AG04449 (cell line): ENCODE data around the gene AOC2.
"Not testable (repeated sequence)": the region's sequence is repeated elsewhere in the genome, so short reads cannot be mapped to it uniquely, and the experiment has no call there.

Experiments used
- CTCF ChIA-PET: fragments of 350-600 bp; formaldehyde crosslinking; extraction: SDS; loops from one replicate; lab custom pipeline; 2021; ENCODE audit warnings: antibody characterized with exemption; lab: Yijun Ruan, JAX
- POLR2A ChIA-PET: fragments of 400-600, 350-600 bp; formaldehyde crosslinking; extraction: SDS; loops from one replicate; lab custom pipeline; 2020; ENCODE audit warnings: antibody characterized with exemption, inconsistent platforms; lab: Yijun Ruan, JAX
- DNase-seq: peaks from one replicate; pipeline ENCODE4 v3.0.0-alpha.2; 2010; ENCODE audit warnings: low read depth, low spot score
- H3K4me3 ChIP-seq: 2 replicates; pipeline ENCODE4 v1.5.1; 2011; ENCODE audit warnings: low read depth, mild to moderate bottlenecking, control low read depth, low read length
- TF ChIP-seq, protein P1 (sequence below): IDR thresholded peaks from one replicate; pipeline ENCODE4 v1.5.1; 2011; ENCODE audit warnings: mild to moderate bottlenecking, moderate library complexity, low read length, control low read depth, inconsistent platforms; ENCODE audit not compliant: insufficient read depth; ENCODE audit errors: missing control alignments

The AOC2 gene

DNA sequence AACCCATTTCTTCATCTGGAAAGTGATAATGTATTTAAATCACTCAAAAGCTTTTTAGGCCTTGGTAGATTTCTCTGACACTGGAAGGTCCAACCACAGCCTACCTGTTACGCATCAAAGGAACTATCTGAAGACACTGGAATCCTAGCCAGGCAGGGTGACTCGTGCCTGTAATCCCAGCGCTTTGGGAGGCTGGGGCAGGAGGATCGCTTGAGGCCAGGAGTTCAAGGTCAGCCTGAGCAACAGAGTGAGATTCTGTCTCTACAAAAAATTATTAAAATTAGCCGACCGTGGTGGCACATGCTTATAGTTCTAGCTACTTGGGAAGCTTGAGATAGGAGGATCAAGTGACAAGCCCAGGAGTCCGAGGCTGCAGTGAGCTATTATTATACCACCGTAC is 37.8 kb downstream of the AOC2 start:
- ChIA-PET POLR2A (no interaction called here), CTCF (no interaction called here)
- no peak overlapping the region for H3K4me3 ChIP-seq
- TF ChIP-seq, protein P1, sequence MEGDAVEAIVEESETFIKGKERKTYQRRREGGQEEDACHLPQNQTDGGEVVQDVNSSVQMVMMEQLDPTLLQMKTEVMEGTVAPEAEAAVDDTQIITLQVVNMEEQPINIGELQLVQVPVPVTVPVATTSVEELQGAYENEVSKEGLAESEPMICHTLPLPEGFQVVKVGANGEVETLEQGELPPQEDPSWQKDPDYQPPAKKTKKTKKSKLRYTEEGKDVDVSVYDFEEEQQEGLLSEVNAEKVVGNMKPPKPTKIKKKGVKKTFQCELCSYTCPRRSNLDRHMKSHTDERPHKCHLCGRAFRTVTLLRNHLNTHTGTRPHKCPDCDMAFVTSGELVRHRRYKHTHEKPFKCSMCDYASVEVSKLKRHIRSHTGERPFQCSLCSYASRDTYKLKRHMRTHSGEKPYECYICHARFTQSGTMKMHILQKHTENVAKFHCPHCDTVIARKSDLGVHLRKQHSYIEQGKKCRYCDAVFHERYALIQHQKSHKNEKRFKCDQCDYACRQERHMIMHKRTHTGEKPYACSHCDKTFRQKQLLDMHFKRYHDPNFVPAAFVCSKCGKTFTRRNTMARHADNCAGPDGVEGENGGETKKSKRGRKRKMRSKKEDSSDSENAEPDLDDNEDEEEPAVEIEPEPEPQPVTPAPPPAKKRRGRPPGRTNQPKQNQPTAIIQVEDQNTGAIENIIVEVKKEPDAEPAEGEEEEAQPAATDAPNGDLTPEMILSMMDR = no peak
- no peak for DNase-seq

DNA sequence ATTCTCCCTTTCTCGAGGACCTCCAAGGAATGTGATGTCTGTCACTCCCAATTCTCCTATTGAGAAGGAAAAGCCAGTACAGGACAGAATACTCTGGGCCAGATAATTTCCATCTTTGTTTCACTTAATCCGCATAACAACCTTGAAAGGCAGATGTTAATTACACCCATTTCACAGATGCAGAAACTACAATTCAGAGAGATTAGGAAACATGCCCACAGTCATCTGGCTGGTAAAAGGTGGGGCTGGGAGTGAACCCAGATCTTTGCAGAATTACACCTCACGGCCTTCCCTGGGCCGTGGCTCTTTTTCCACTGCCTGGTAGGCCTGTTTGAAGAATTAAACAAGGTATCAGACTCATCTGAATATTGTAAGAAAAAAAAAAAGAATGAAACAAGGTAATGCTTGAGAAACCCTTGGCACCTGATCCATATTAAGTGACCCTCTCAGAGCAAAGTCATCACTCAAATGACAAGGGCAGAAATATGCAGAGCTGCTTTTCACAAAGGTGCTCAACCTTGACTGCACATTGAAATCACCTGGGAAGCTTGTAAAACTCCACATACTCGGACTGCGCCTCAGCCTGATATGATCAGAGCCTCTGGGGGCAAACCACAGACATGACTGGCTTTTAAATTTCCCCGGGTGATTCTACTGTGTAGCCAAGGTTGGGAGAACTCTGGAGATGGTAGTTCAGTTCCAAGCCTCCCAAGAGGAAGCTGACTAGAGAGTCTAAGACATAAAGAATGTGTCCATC is 39.6 kb downstream of the AOC2 start:
- ChIA-PET CTCF (interaction anchor here (0.6 kb wide), 1 partner anchor 140 kb away, joined by 4 read pairs; no protein-coding TSS in a partner anchor), POLR2A (interaction anchor here (0.6 kb wide), 1 partner anchor 31 kb away, joined by 4 read pairs; no protein-coding TSS in a partner anchor)
- TF ChIP-seq, protein P1 = no peak
- no peak for DNase-seq
- H3K4me3 ChIP-seq = no peak overlapping the region

DNA sequence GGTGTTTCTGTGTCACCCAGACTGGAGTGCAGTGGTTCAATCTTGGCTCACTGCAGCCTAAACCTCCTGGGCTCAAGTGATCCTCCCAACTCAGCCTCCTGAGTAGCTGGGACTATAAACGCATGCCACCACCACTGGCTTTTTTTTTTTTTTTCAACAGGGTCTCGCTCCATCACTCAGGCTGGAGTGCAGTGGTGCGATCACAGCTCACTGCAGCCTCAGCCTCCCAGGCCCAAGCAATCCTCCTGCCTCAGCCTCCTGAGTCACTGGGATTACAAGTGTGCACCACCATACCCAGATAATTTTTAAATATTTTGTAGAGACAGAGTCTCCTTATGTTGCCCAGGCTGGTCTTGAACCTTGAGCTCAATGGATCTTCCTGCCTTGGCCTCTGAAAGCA is 41.4 kb downstream of the AOC2 start:
- CTCF ChIA-PET = not testable (repeated sequence)

DNA sequence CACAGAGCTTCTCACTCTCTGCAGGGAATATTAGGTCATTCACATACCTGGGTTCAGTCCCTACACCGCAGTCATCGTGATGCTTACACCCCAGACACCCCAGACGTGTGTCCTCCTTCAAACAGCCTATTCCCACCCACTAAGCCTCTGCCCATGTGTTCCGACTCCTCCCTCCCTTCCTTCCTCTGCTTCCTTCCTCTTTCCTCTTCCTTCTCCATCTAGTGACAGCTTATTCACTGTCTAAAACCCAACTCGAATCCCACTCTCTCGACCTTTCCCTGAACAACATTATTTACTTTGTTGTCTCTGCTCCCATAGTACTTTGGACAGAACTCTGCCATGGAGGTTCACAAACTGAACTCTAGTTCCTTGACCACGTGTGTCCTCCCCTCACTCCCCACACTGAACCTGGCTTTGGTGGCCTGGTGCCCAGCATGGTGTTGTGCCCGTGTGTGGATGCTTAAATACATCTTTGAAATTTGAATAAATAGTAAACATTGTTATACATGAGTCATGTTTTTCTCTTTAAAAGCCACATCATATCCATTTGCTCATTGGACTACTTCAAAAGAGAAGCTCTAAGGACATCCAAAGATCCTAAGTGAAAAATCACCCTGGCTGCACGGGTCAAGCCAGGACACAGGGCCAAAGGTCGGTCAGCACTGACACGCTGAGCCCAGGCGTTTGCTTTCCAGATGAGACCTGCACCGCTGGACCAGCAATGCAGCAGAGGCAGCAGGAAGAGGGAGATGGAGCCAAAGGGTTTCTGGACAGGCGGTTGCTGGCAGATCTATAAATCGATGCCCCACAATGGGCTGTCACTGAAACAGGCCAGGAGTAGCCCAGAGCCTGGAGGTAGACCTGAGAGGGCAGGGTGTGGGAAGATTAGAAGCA is 42.1 kb downstream of the AOC2 start:
- H3K4me3 ChIP-seq = no peak overlapping the region
- TF ChIP-seq, protein P1 = no peak
- POLR2A ChIA-PET = no interaction called here
- DNase-seq = no peak
- CTCF ChIA-PET = no interaction called here

More for the DNA sequence above, 41.4 kb downstream of the AOC2 start:
- H3K4me3 ChIP-seq, DNase-seq, POLR2A ChIA-PET: not testable (repeated sequence)

DNA sequence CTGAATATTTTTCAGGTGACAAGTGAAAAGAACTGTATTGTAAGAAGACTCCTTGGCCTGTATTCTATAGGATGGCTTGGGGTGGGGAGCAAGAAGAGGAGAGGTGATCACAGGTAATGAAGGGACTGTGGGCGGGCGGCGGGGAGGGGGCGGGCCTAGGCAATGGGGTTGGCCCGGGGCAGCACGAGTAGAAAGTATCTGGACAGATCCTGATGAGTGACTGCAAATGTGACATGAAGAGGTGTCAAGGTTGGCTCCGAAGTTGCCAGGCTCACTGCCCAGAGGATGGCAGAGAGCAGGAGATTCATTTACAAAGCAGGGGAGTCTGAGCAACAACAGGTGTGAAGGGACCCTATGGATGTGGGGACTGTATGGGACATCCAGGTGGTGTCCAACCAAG is 45.4 kb downstream of the AOC2 start:
- ChIA-PET POLR2A (no interaction called here), CTCF (interaction anchor here (0.6 to 1.0 kb wide), 3 partner anchors 9 to 47 kb away, joined by 3 read pairs; no protein-coding TSS in a partner anchor)
- DNase-seq = no peak
- no peak overlapping the region for H3K4me3 ChIP-seq
- TF ChIP-seq, protein P1 = no peak

DNA sequence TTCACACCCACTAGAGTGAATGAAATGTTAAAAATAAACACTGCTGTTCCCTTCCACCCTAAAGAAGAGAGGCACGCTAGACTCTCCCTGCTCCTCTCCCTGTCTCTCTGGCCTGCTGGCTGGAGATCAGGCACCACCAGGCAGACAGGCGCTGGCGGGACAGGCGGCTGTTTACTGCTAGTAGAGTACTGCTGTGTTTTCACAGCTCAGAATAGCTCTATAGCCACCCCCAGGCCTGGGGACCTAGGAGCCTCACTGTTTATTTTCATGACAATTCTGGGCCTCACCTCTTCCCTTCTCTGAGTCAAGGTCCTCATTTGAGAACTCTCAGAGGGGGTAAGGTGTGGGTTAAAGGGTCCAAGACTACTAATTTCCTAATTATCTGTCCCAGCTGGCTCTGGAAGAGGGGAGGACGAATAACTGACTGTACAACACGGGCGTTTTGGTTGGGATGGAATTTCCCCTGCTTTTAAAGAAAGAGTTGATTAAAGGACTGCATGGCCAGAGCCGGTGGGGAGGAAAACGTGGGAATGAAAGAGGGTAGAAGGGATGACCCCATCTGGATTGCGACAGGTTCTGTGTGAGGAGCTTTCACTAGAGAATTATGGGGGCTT is 47.3 kb downstream of the AOC2 start:
- no peak overlapping the region for H3K4me3 ChIP-seq
- CTCF ChIA-PET = interaction anchor here (1.0 kb wide), 1 partner anchor 37 kb away, joined by 6 read pairs; no protein-coding TSS in a partner anchor
- TF ChIP-seq, protein P1 = no peak
- DNase-seq = no peak
- POLR2A ChIA-PET = no interaction called here
